Stomach (tissue), 4 donors: ENCODE measurements around the gene SMYD3.

Experiments
- POLR2A ChIP-seq, 4 donors: fragments of 450-650 bp; IDR thresholded peaks; one replicate each; pipeline ENCODE4 v1.6.1; 2016; ENCODE audit warnings: antibody characterized with exemption in 4 of 4, control low read depth in 2 of 4, mild to moderate bottlenecking in 1 of 4, moderate library complexity in 1 of 4
- TF ChIP-seq, protein P1 (sequence below), 7 experiments: fragments of 450-650 bp in 4 of 7; fragments of 200-600 bp in 3 of 7; sonication (generic) in 3 of 7; IDR thresholded peaks; one replicate each; pipeline ENCODE4 v1.5.1; 2016 to 2019; ENCODE audit warnings: antibody characterized with exemption in 7 of 7, control low read depth in 2 of 7, mild to moderate bottlenecking in 1 of 7

- TF ChIP-seq POLR2A (IDR thresholded peaks at IDR 0.05) = no peak
- TF ChIP-seq, protein P1, sequence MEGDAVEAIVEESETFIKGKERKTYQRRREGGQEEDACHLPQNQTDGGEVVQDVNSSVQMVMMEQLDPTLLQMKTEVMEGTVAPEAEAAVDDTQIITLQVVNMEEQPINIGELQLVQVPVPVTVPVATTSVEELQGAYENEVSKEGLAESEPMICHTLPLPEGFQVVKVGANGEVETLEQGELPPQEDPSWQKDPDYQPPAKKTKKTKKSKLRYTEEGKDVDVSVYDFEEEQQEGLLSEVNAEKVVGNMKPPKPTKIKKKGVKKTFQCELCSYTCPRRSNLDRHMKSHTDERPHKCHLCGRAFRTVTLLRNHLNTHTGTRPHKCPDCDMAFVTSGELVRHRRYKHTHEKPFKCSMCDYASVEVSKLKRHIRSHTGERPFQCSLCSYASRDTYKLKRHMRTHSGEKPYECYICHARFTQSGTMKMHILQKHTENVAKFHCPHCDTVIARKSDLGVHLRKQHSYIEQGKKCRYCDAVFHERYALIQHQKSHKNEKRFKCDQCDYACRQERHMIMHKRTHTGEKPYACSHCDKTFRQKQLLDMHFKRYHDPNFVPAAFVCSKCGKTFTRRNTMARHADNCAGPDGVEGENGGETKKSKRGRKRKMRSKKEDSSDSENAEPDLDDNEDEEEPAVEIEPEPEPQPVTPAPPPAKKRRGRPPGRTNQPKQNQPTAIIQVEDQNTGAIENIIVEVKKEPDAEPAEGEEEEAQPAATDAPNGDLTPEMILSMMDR (IDR thresholded peaks at IDR 0.05) = no peak
Observed at GRCh38 chr1:246219508-246220030, 287.5 kb downstream of the SMYD3 start.
